Loucy (cell line): Measurements from ENCODE around the gene JDP2.

ENCODE experiments used
- H2AFZ ChIP-seq: fragments of 200-600 bp; sonication (generic); 2 replicates; pipeline ENCODE4 v1.6.0; 2016; ENCODE audit warnings: antibody characterized with exemption, mild to moderate bottlenecking, low read length, moderate library complexity
- H3F3A ChIP-seq: fragments of 200-600 bp; 2 replicates; pipeline ENCODE4 v1.6.0; 2016; ENCODE audit warnings: antibody characterized with exemption, low read depth, mild to moderate bottlenecking
- H3K27me3 ChIP-seq: fragments of 200-600 bp; sonication (generic); 2 replicates; pipeline ENCODE4 v1.6.1; 2014; ENCODE audit warnings: low read length, mild to moderate bottlenecking; ENCODE audit not compliant: insufficient read depth, poor library complexity, severe bottlenecking
- H3K36me3 ChIP-seq: fragments of 200-600 bp; sonication (generic); 2 replicates; pipeline ENCODE4 v1.6.1; 2016; ENCODE audit warnings: low read length; ENCODE audit not compliant: insufficient read depth
- H3K4me1 ChIP-seq: fragments of 200-600 bp; sonication (generic); 2 replicates; pipeline ENCODE4 v1.5.1; 2014; ENCODE audit warnings: low read length, mild to moderate bottlenecking; ENCODE audit not compliant: insufficient read depth, poor library complexity, severe bottlenecking
- H3K4me2 ChIP-seq: fragments of 200-600 bp; sonication (generic); 2 replicates; pipeline ENCODE4 v1.6.0; 2014; ENCODE audit warnings: antibody characterized with exemption, low read length, low read depth, mild to moderate bottlenecking; ENCODE audit not compliant: poor library complexity, severe bottlenecking
- H3K4me3 ChIP-seq: fragments of 200-600 bp; sonication (generic); 2 replicates; pipeline ENCODE4 v1.5.1; 2014; ENCODE audit warnings: low read length, mild to moderate bottlenecking, mixed read lengths; ENCODE audit not compliant: poor library complexity, severe bottlenecking
- H3K79me2 ChIP-seq: fragments of 200-600 bp; sonication (generic); 2 replicates; pipeline ENCODE4 v1.6.1; 2014; ENCODE audit warnings: low read length; ENCODE audit not compliant: insufficient read depth
- H3K9ac ChIP-seq: fragments of 200-600 bp; sonication (generic); 2 replicates; pipeline ENCODE4 v1.6.0; 2014; ENCODE audit warnings: mild to moderate bottlenecking, low read depth, low read length, moderate library complexity; ENCODE audit not compliant: poor library complexity, severe bottlenecking
- H3K9me2 ChIP-seq: fragments of 200-600 bp; sonication (generic); replicated peaks from 2 replicates; pipeline ENCODE4 v1.6.1; 2016; ENCODE audit warnings: low read depth, low read length, mixed read lengths
- H3K9me3 ChIP-seq: fragments of 200-600 bp; sonication (generic); 2 replicates; pipeline ENCODE4 v1.6.1; 2014; ENCODE audit warnings: mild to moderate bottlenecking, antibody characterized with exemption, low read length, low read depth; ENCODE audit not compliant: insufficient read depth
- H4K20me1 ChIP-seq: fragments of 200-600 bp; sonication (generic); 2 replicates; pipeline ENCODE4 v1.6.0; 2014; ENCODE audit warnings: antibody characterized with exemption, low read length, mild to moderate bottlenecking; ENCODE audit not compliant: insufficient read depth, poor library complexity, severe bottlenecking
- EZH2phosphoT487 ChIP-seq: fragments of 200-600 bp; IDR thresholded peaks from 2 replicates; pipeline ENCODE4 v1.6.1; 2018; ENCODE audit warnings: antibody characterized with exemption, mild to moderate bottlenecking, moderate library complexity, borderline replicate concordance
- TF ChIP-seq, protein P1 (sequence below): fragments of 200-600 bp; sonication (generic); conservative IDR thresholded peaks from 2 replicates; pipeline ENCODE4 v1.5.1; 2014; ENCODE audit warnings: mild to moderate bottlenecking, antibody characterized with exemption, low read length

Gene JDP2

DNA sequence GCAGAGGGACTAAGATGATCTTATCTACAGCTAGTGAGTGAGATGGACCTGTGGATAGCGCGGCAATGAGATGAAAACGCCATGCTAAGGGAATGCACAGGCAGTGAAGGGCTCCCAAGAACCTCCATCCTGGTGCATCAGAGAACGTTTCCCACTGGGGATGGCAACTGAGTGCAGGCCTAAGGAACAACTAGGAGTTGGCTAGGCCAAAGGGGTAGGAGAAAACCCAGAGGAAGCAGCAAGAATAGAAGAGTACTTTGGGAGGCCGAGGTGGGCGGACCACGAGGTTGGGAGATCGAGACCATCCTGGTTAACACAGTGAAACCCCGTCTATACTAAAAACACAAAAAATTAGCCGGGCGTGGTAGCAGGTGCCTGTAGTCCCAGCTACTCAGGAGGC is 69.9 kb downstream of the JDP2 start:
- Histone ChIP-seq H3K4me2 (no peak overlapping the region), H4K20me1 (no peaks in the 10 kb centered on the region)

DNA sequence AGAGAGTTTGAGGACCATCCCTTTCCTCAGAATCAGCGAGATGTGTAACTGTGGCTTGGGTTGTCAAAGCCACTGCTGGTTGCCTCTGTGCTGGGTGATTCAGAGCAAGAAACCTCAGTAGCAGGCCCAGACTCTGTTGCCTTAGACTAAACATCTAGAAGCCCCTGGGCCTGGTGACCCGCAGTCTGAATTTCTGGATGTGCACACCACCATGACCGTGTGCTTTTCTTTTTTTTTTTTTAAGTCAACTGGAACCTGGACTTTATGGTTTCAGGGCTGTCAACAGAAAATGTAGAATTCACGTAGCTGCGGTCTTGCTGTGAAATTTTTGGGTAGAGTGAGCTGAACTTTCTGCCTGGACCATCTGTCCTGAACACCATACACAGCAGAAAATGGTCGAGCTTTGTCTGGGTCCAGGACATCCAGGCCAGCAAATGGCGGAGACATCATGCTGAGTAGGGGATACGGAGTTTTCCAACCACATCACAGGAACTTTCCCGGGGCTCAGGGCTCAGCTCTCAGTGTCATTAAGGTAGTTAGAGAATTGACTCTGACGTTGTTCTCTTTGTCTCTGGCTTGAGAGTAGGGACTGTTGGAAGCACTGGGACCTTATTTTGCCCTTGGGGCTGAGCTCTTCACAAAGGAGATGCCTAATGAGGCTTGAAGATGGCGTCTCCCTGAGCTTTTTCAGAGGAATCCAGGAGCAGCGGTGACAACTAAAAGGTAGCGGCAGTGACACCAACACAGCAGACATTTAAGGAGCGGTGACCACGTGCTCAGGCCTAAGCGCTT is 71.5 kb downstream of the JDP2 start:
- H4K20me1 ChIP-seq: no peaks in the 10 kb centered on the region
- H3K4me1 ChIP-seq: peaks cover 13% of the 10 kb centered on the region
- H3K4me3 ChIP-seq: no peak overlapping the region
- H3K27me3 ChIP-seq: no peaks in the 10 kb centered on the region
- TF ChIP-seq, protein P1, sequence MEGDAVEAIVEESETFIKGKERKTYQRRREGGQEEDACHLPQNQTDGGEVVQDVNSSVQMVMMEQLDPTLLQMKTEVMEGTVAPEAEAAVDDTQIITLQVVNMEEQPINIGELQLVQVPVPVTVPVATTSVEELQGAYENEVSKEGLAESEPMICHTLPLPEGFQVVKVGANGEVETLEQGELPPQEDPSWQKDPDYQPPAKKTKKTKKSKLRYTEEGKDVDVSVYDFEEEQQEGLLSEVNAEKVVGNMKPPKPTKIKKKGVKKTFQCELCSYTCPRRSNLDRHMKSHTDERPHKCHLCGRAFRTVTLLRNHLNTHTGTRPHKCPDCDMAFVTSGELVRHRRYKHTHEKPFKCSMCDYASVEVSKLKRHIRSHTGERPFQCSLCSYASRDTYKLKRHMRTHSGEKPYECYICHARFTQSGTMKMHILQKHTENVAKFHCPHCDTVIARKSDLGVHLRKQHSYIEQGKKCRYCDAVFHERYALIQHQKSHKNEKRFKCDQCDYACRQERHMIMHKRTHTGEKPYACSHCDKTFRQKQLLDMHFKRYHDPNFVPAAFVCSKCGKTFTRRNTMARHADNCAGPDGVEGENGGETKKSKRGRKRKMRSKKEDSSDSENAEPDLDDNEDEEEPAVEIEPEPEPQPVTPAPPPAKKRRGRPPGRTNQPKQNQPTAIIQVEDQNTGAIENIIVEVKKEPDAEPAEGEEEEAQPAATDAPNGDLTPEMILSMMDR: no peak
- no peak for TF ChIP-seq EZH2phosphoT487
- no peak overlapping the region for H3K4me2 ChIP-seq
- H3K9me3 ChIP-seq: no peaks in the 10 kb centered on the region
- no peaks in the 10 kb centered on the region for H3K36me3 ChIP-seq
- no peak overlapping the region for H3K9ac ChIP-seq
- no peaks in the 10 kb centered on the region for H3F3A ChIP-seq
- H2AFZ ChIP-seq: no peak overlapping the region
- no peaks in the 10 kb centered on the region for H3K9me2 ChIP-seq
- H3K79me2 ChIP-seq: no peaks in the 10 kb centered on the region

More for the DNA sequence above, 69.9 kb downstream of the JDP2 start:
- H3F3A ChIP-seq: no peaks in the 10 kb centered on the region
- TF ChIP-seq, protein P1: no peak
- no peak for TF ChIP-seq EZH2phosphoT487
- H3K4me3 ChIP-seq: no peak overlapping the region
- no peaks in the 10 kb centered on the region for H3K9me2 ChIP-seq
- H3K4me1 ChIP-seq: peaks cover 13% of the 10 kb centered on the region
- no peak overlapping the region for H2AFZ ChIP-seq
- H3K9ac ChIP-seq: no peak overlapping the region
- H3K9me3 ChIP-seq: no peaks in the 10 kb centered on the region
- H3K36me3 ChIP-seq: no peaks in the 10 kb centered on the region
- no peaks in the 10 kb centered on the region for H3K79me2 ChIP-seq
- no peaks in the 10 kb centered on the region for H3K27me3 ChIP-seq

DNA sequence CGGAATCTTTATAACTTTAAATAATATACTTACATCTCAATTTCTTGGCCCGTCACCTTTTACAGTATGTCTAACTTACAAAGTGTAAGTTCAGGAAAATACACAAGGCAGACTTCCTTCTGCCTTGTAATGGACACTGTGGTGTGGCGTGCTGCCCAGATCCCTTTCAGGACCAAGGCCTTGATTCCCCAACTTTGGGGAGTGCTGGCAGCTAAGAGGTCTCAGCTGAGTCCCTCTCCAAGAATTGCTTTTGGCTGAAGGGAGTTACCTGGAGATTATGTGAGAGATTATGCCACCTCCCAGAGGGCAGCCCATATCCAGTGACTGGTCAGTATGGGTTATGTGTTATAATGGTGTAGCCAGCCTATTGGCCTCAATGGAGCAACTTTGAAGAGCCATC is 73.3 kb downstream of the JDP2 start:
- no peak for TF ChIP-seq EZH2phosphoT487
- TF ChIP-seq, protein P1: no peak
- no peak overlapping the region for H3K4me2 ChIP-seq

More for the DNA sequence above, 73.3 kb downstream of the JDP2 start:
- Histone ChIP-seq H3K27me3 (no peaks in the 10 kb centered on the region), H4K20me1 (no peaks in the 10 kb centered on the region), H3F3A (no peaks in the 10 kb centered on the region), H3K4me3 (no peak overlapping the region), H3K9me2 (no peaks in the 10 kb centered on the region), H2AFZ (no peak overlapping the region), H3K36me3 (no peaks in the 10 kb centered on the region), H3K9ac (no peak overlapping the region), H3K9me3 (no peaks in the 10 kb centered on the region), H3K79me2 (no peaks in the 10 kb centered on the region), H3K4me1 (peaks cover 7% of the 10 kb centered on the region)
